ENCODE data around the gene AKT3. TPM values are rescaled to one million over a fixed set of nuclear protein-coding genes. Genes with fewer than 3 reads are reported as not detected.

Gene AKT3
- total and polyA plus RNA-seq, 2 experiments from 2014 or later = 4.5 to 18.5 TPM

DNA sequence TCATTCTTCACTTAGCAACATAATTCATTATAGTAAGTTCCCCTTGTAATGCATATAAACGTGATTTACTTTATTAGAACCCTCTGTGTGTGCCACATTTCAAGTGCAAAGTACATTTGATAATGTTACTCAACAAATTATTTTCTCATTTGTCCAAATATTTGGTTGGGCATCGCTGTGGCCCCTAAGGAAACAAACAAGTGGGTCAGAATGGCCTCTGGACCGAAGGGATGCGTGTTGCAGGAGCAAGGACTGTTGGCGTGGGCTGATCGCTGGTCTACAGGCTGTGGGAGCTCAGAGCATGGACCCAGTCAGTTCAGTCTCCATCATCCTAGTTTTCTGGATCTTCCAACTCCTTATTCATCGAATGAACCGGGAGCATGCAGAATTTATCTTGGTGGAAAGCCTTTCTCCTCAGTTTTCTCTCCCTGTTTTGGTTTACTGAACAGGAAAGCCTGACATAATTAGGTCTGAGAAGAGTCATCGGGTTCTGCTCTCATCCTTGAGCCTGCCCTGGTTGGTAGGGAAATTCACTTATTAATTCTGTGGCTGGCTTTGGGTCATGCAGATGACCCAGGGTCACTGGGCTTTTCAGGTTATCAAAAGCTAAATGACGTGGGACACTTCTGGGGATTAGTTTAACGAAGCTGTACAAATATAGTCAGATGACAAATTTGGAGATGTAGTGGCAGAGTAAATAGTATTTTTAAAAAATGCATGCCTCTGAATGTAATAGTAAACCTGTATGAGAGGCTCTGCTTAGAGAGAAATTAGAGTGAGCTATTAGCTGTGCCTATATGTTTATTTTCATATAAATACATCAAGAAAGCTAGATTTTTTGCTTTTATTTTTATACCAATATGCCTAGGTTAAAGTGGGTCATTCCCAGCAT lies 394.0 kb downstream of the AKT3 start (continued):
- TF ChIP-seq, protein P1, sequence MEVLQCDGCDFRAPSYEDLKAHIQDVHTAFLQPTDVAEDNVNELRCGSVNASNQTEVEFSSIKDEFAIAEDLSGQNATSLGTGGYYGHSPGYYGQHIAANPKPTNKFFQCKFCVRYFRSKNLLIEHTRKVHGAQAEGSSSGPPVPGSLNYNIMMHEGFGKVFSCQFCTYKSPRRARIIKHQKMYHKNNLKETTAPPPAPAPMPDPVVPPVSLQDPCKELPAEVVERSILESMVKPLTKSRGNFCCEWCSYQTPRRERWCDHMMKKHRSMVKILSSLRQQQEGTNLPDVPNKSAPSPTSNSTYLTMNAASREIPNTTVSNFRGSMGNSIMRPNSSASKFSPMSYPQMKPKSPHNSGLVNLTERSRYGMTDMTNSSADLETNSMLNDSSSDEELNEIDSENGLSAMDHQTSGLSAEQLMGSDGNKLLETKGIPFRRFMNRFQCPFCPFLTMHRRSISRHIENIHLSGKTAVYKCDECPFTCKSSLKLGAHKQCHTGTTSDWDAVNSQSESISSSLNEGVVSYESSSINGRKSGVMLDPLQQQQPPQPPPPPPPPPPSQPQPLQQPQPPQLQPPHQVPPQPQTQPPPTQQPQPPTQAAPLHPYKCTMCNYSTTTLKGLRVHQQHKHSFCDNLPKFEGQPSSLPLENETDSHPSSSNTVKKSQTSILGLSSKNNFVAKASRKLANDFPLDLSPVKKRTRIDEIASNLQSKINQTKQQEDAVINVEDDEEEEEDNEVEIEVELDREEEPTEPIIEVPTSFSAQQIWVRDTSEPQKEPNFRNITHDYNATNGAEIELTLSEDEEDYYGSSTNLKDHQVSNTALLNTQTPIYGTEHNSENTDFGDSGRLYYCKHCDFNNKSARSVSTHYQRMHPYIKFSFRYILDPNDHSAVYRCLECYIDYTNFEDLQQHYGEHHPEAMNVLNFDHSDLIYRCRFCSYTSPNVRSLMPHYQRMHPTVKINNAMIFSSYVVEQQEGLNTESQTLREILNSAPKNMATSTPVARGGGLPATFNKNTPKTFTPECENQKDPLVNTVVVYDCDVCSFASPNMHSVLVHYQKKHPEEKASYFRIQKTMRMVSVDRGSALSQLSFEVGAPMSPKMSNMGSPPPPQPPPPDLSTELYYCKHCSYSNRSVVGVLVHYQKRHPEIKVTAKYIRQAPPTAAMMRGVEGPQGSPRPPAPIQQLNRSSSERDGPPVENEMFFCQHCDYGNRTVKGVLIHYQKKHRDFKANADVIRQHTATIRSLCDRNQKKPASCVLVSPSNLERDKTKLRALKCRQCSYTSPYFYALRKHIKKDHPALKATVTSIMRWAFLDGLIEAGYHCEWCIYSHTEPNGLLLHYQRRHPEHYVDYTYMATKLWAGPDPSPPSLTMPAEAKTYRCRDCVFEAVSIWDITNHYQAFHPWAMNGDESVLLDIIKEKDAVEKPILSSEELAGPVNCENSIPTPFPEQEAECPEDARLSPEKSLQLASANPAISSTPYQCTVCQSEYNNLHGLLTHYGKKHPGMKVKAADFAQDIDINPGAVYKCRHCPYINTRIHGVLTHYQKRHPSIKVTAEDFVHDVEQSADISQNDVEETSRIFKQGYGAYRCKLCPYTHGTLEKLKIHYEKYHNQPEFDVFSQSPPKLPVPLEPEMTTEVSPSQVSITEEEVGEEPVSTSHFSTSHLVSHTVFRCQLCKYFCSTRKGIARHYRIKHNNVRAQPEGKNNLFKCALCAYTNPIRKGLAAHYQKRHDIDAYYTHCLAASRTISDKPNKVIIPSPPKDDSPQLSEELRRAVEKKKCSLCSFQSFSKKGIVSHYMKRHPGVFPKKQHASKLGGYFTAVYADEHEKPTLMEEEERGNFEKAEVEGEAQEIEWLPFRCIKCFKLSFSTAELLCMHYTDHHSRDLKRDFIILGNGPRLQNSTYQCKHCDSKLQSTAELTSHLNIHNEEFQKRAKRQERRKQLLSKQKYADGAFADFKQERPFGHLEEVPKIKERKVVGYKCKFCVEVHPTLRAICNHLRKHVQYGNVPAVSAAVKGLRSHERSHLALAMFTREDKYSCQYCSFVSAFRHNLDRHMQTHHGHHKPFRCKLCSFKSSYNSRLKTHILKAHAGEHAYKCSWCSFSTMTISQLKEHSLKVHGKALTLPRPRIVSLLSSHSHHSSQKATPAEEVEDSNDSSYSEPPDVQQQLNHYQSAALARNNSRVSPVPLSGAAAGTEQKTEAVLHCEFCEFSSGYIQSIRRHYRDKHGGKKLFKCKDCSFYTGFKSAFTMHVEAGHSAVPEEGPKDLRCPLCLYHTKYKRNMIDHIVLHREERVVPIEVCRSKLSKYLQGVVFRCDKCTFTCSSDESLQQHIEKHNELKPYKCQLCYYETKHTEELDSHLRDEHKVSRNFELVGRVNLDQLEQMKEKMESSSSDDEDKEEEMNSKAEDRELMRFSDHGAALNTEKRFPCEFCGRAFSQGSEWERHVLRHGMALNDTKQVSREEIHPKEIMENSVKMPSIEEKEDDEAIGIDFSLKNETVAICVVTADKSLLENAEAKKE (CRISPR knock-in tag; IDR thresholded peaks at IDR 0.05) = no peak
- no peak for TF ChIP-seq POLR2AphosphoS5 (IDR thresholded peaks at IDR 0.05; ENCODE audit: low read depth)
- TF ChIP-seq, protein P2, sequence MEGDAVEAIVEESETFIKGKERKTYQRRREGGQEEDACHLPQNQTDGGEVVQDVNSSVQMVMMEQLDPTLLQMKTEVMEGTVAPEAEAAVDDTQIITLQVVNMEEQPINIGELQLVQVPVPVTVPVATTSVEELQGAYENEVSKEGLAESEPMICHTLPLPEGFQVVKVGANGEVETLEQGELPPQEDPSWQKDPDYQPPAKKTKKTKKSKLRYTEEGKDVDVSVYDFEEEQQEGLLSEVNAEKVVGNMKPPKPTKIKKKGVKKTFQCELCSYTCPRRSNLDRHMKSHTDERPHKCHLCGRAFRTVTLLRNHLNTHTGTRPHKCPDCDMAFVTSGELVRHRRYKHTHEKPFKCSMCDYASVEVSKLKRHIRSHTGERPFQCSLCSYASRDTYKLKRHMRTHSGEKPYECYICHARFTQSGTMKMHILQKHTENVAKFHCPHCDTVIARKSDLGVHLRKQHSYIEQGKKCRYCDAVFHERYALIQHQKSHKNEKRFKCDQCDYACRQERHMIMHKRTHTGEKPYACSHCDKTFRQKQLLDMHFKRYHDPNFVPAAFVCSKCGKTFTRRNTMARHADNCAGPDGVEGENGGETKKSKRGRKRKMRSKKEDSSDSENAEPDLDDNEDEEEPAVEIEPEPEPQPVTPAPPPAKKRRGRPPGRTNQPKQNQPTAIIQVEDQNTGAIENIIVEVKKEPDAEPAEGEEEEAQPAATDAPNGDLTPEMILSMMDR (conservative IDR thresholded peaks at IDR 0.05; ENCODE audit: low read depth in 2 of 2) = no peak

DNA sequence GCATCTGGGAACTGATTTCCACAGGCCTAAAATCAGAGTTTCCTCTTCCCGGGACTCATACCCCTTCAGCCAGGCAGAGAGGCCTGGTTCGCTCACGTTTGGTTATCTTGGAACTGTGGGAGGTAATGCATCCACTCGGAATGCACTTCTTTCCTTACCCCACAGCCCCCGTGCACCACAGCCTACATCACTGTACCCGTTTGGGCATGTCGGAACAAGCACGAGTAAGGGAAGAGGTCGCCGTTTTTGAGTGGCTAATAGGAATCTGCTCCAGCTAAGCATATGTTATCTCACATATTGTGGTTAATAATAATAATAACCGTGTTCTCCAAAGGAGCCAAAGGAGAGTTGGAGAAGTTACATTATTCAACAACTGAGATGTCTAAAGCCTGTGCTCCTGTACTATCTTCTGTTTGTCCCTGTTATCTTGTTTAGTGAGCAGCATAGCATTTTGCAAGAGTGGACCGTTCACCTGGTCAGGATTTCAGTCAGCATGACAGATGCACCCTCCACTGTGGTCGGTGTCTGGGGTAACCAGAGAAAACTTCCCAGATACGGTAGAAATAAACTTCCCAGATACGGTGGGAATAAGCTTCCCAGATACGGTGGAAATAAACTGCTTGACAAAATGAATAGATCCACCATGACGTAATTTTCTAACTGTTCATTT lies 395.6 kb downstream of the AKT3 start:
- DNase-seq (ENCODE audit: low spot score) (no peak), ATAC-seq (no peak)
- H2AFZ ChIP-seq = no peak overlapping the region
- no peaks in the 10 kb centered on the region for H4K20me1 ChIP-seq (replicated peaks; ENCODE audit: insufficient read depth)
- Mint-ChIP-seq H3K4me3 (no peak overlapping the region), H3K9me3 (no peaks in the 10 kb centered on the region), H3K27me3 (ENCODE audit: insufficient read depth, low read depth, poor library complexity) (peaks cover 2% of the 10 kb centered on the region), H3K36me3 (ENCODE audit: low read depth) (no peaks in the 10 kb centered on the region), H3K4me1 (no peaks in the 10 kb centered on the region; the same call in 2 of the 3 replicates), H3K27ac (peak overlapping the region; percentile 36)
- H3K79me2 ChIP-seq (replicated peaks; ENCODE audit: insufficient read depth) = no peaks in the 10 kb centered on the region
- no peaks in the 10 kb centered on the region for H3F3A ChIP-seq (replicated peaks; ENCODE audit: low read depth)
- H3K9me2 ChIP-seq (ENCODE audit: insufficient read depth) = no peaks in the 10 kb centered on the region
- H3K4me3 ChIP-seq = no peak overlapping the region
- H3K27me3 ChIP-seq (ENCODE audit: insufficient read depth) = no peaks in the 10 kb centered on the region
- H3K4me1 ChIP-seq (ENCODE audit: insufficient read depth) = no peaks in the 10 kb centered on the region
- no peak overlapping the region for H3K27ac ChIP-seq (ENCODE audit: low read depth)
- H3K36me3 ChIP-seq (ENCODE audit: insufficient read depth) = no peaks in the 10 kb centered on the region
- no peak for TF ChIP-seq ZNF331 (CRISPR knock-in tag; IDR thresholded peaks at IDR 0.05; ENCODE audit: low read depth)
- H3K4me2 ChIP-seq = no peak overlapping the region

Data from GM23338 (cell line).